GM13977 (cell line): ENCODE measurements around the gene SNRPA1.

Source experiments
- DNase-seq: peaks from one replicate; pipeline ENCODE4 v3.0.0; 2012; ENCODE audit warnings: low spot score
- CTCF ChIP-seq: IDR thresholded peaks from 2 replicates; pipeline ENCODE4 v1.5.1; 2012; ENCODE audit warnings: mild to moderate bottlenecking, control low read depth; ENCODE audit not compliant: insufficient read depth; ENCODE audit errors: extremely low read depth, missing control alignments
- in situ Hi-C: fragments of 300-500 bp; cut with MboI; formaldehyde crosslinking; loops from one replicate; pipeline ENCODE4 v1.12.0; 2022; ENCODE audit warnings: low sequenced_read_pairs, low pct_unique_long_range_greater_than_20kb, mixed read lengths, inconsistent platforms; ENCODE audit not compliant: unreplicated experiment

SNRPA1 gene

GRCh38 chr15:101329867-101330380 lies 34.9 kb upstream of the SNRPA1 start:
- TF ChIP-seq CTCF = no peak
- DNase-seq = no peak
- in situ Hi-C loops = no loop called here

GRCh38 chr15:101329309-101329863 lies 34.3 kb upstream of the SNRPA1 start:
- in situ Hi-C loops = no loop called here

GRCh38 chr15:101328001-101328400 lies 33.0 kb upstream of the SNRPA1 start:
- TF ChIP-seq CTCF = no peak
- in situ Hi-C loops = no loop called here
- DNase-seq = no peak

More at GRCh38 chr15:101329309-101329863, 34.3 kb upstream of the SNRPA1 start:
- DNase-seq = no peak
- no peak for TF ChIP-seq CTCF

GRCh38 chr15:101327147-101327740 lies 32.2 kb upstream of the SNRPA1 start:
- in situ Hi-C loops = no loop called here
- DNase-seq = no peak
- no peak for TF ChIP-seq CTCF

GRCh38 chr15:101326462-101327146 lies 31.6 kb upstream of the SNRPA1 start:
- DNase-seq = no peak
- in situ Hi-C loops = no loop called here
- TF ChIP-seq CTCF = no peak

- no peak for TF ChIP-seq CTCF
- in situ Hi-C loops = no loop called here
- DNase-seq = no peak
These were observed 30.9 kb upstream of the SNRPA1 start for GRCh38 chr15:101326026-101326315.
